Stomach (tissue), 4 donors: ENCODE data around the gene ADI1.

Source experiments
- EP300 ChIP-seq: sonication (generic); formaldehyde crosslinking; IDR thresholded peaks from one replicate; pipeline ENCODE4 v1.6.1; 2017; ENCODE audit warnings: antibody characterized with exemption
- POLR2A ChIP-seq, 4 donors: fragments of 450-650 bp; IDR thresholded peaks; one replicate each; pipeline ENCODE4 v1.6.1; 2016; ENCODE audit warnings: antibody characterized with exemption in 4 of 4, control low read depth in 2 of 4, mild to moderate bottlenecking in 1 of 4, moderate library complexity in 1 of 4
- POLR2AphosphoS5 ChIP-seq, 3 donors: sonication (generic); formaldehyde crosslinking; IDR thresholded peaks; one replicate each; pipeline ENCODE4 v1.6.1; 2016; ENCODE audit warnings: antibody characterized with exemption in 3 of 3
- TF ChIP-seq, protein P1 (sequence below), 7 experiments: fragments of 450-650 bp in 4 of 7; fragments of 200-600 bp in 3 of 7; sonication (generic) in 3 of 7; IDR thresholded peaks; one replicate each; pipeline ENCODE4 v1.5.1; 2016 to 2019; ENCODE audit warnings: antibody characterized with exemption in 7 of 7, control low read depth in 2 of 7, mild to moderate bottlenecking in 1 of 7

DNA sequence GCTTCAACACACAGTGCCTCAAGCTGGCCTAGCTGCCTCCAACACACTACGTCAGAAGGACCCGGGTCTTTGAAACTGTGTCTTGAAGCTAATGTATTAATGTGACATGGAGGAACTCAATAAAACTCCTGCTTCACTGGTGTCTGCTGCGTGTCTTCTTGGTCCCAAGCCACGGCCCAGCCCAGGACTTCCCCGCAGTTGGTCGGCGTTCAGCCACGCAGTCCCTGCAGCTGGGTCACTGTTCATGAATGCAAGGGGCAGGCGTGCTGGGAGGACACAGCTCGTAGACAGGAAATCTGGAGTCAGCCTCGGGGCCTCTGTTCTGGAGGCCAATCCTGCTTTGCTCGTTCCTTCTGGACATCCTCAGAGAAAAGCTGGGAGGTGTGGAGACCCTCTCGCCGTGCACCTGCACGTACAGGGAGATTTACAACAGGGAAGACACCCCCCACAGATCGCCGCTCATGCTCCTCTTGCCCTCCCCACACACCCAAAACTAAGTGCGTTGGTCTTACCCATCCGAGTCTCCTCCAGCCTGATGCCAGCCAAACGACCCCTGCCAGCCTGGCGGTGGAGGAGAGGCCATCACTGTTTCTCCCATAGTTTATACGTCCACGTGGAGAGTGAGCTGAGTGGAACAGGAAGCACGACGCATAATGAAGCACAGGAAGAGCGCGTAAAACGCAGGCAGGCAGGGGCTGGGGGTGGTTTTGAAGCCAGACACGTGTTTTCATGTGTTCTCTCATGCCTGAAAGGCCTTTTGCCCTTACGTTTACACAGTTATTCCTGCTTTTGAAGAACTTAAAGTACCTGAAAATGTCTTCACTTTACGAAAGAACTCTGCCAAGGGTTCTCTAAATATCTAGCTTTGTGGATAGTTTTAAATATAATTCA lies 39.7 kb downstream of the ADI1 start:
- TF ChIP-seq, protein P1, sequence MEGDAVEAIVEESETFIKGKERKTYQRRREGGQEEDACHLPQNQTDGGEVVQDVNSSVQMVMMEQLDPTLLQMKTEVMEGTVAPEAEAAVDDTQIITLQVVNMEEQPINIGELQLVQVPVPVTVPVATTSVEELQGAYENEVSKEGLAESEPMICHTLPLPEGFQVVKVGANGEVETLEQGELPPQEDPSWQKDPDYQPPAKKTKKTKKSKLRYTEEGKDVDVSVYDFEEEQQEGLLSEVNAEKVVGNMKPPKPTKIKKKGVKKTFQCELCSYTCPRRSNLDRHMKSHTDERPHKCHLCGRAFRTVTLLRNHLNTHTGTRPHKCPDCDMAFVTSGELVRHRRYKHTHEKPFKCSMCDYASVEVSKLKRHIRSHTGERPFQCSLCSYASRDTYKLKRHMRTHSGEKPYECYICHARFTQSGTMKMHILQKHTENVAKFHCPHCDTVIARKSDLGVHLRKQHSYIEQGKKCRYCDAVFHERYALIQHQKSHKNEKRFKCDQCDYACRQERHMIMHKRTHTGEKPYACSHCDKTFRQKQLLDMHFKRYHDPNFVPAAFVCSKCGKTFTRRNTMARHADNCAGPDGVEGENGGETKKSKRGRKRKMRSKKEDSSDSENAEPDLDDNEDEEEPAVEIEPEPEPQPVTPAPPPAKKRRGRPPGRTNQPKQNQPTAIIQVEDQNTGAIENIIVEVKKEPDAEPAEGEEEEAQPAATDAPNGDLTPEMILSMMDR (IDR thresholded peaks at IDR 0.05), result no peak
- TF ChIP-seq POLR2A (IDR thresholded peaks at IDR 0.05) (no peak), EP300 (no peak), POLR2AphosphoS5 (IDR thresholded peaks at IDR 0.05) (no peak)
